GM21825 (cell line): ENCODE data around the gene SND1.

Source experiments
- ATAC-seq: cut with Tn5 transposase; IDR thresholded peaks from one replicate; pipeline ENCODE4 v1.9.1; 2021; ENCODE audit warnings: mild to moderate bottlenecking, moderate library complexity; ENCODE audit not compliant: unreplicated experiment

Gene SND1

DNA sequence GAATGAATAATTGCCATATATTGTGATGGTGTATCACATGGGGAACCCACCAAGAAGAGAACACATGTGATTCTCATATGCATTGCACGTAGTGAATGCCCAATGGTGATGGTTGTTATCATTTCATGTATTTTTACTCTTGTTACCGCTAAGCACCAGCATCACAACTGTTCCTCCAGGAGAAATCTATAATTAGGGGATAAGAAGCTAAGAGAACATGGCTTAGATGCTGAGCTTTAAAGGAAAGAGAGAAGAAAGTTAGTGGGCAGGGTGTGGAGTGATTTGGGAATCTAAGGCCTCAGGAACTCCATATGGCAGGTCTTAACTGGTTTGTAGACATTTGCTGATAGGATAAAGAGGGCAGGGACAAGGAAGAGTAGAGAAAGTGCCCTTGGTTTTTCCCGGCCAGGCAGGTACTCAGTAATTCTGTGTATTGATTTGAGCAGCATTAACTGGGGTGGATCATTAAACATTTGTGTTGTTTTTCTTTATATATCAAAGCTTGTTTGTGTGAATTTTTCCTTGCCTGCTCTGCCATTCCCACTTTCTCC, 233.3 kb downstream of the SND1 start:
- no peak for ATAC-seq

- no peak for ATAC-seq
Measured at GRCh38 chr7:127885843-127886242, 233.8 kb downstream of the SND1 start.

DNA sequence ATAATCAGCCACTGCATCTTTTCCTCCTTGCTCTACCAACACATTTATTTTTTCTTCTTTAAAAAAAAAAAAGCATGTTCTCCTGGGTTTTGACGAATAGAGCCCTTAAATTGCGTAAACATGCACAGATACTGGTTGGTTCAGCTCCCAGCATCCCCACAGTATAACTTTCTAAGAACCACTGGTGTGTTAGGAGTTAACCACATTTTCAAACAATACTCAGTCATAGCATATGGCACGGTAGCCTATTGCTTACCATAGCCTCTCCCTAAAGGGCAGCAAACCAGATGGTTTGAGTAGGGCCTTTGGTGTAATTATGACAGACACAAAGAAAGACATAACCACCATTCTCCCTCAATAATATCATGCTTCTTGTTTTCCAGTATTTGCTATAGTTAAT, 234.3 kb downstream of the SND1 start:
- ATAC-seq, result no peak

DNA sequence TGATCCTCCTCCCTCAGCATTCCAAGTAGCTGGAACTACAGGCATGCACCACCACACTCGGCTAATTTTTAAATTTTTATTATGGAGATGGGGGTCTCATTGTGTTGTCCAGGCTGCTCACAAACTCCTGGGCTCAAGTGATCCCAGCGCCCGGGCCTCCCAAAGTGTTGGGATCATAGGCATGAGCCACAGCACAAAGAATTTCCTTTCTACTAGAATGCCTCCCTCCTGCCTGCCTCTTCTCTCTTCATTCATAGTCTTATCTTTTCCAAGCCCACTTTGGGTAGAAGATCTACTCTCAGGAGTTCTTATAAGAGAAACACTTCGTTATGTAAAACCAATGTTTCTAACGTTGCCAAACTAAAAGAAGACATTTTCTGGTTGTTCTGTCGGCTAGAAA, 235.1 kb downstream of the SND1 start:
- no peak for ATAC-seq

DNA sequence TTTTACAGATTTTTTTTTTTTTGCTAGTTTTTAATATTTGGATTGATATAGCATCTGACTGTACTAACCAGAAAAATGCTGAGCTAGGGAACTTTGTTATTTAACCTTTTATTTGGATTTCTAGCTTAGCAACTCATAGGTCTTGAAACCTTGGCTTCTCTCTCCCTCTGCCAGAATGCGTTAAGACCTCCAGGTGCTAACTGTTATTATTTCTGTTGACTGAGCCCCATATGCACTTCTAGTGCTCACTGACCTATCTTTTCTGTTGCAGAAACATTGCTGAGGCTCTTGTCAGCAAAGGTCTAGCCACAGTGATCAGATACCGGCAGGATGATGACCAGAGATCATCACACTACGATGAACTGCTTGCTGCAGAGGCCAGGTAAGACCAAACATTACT, 235.6 kb downstream of the SND1 start:
- ATAC-seq, result no peak

- no peak for ATAC-seq
Measured at GRCh38 chr7:127888411-127888810, 236.4 kb downstream of the SND1 start.

GRCh38 chr7:127888825-127889224, 236.8 kb downstream of the SND1 start:
- no peak for ATAC-seq

- no peak for ATAC-seq
Measured at GRCh38 chr7:127889677-127890076, 237.7 kb downstream of the SND1 start.

DNA sequence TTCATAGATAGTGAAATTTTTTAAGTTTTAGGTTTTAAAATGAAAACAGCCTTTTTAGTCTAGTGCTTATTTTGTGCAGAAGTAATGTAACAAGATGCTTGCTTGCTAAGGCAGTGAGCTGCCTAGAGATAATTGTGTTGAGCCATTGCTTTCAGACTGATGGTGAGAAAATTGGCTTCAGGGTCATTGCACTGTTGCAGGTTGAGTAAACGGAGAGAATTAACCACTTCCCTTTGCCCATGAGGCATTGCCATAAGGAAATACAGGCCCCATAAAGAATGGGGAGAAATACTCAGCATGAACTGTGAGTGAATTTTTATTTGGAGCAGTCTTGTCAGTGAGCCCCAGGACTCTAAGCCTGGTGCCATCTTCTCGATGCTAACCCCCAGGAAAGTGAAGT, 238.7 kb downstream of the SND1 start:
- ATAC-seq, result no peak

- ATAC-seq, result no peak
Measured at GRCh38 chr7:127891144-127891543, 239.2 kb downstream of the SND1 start.

DNA sequence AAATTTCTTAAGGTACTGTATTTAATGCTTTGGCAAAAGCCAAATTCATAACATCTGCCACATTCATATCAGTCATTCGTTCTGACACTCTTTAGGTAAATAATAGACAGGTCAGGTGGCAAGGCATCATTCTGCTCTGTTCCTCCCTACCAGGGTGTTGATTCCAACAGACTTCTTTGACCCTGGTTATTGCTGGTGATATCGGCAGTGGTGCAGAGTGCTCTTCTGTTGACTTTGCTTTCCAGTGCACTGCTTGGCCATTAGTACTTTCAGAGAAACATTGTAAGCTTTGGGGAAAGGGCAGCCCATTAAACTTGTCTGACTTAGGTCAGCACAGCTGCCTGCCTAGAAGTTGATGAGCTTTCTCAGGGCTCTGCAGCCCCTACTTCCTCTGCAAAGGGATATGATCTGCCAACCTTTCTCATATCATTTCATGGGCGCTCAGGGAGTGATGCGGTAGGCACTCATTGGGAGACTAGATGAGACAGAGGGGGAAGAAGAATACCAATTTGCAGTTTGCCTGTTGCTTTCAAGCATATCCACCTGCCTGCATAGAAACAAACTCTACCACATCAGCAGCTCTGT, 240.0 kb downstream of the SND1 start:
- no peak for ATAC-seq

DNA sequence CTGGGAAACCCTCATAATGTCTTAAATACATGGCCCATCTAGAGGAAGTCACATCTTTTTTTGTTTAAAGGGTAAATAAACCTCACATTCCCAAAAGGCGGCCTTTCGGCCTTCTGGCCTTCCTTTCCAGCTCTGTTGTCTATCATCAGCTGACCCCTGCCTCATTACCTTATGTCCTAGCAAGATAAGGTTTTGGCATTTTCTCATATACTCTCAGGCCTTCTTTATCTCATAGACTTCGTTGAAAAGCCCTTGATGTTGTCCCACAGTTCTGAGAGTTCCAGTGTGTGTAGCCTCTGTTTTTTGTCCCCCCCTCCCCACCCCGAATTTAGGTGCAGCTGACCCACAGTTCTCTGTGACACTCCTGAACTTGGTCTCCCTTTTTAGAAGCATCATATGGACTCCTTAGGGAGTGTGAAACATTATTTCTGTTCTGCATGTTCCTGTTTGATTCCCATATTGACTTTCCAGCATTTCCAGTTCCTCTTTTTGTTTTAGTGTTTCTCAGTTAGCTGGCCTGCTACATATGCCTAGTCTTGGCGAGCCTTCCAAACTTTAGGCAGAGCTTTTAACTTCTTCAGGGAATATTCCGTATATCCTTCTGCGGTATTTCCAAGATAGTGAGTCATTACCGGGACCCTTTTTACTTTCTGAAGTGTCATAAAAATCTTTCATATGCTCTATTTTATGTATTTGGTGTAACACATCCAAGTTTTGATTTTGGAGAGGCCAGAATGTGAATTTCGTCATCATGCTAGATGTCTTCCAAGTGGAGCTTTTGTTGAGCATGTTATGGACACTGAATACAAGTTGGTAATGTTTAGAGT, 240.7 kb downstream of the SND1 start:
- no peak for ATAC-seq

- ATAC-seq, result no peak
Measured at GRCh38 chr7:127893547-127893946, 241.6 kb downstream of the SND1 start.

- ATAC-seq, result no peak
Measured at GRCh38 chr7:127894588-127894987, 242.6 kb downstream of the SND1 start.

GRCh38 chr7:127895360-127895759, 243.4 kb downstream of the SND1 start:
- no peak for ATAC-seq

GRCh38 chr7:127895814-127896280, 243.9 kb downstream of the SND1 start:
- ATAC-seq, result no peak

DNA sequence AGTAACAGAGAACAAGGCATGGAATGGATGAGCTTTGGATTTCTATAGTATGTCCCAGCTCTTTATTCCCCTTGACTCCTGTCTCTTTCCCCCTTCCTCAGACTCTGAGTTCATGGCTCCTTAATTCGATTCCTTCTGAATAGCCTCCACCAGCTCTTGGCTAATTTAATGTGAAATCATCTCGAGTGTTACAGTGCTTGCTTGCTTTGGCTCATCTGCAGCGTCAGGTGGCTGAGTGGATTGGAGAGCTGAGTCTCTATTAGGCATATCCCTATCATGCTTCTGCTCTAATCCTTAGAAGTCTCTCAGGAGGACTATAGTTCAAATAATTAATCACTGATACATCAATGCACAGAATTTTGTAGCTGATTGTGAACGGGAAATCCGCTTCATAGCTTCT, 244.7 kb downstream of the SND1 start:
- no peak for ATAC-seq

DNA sequence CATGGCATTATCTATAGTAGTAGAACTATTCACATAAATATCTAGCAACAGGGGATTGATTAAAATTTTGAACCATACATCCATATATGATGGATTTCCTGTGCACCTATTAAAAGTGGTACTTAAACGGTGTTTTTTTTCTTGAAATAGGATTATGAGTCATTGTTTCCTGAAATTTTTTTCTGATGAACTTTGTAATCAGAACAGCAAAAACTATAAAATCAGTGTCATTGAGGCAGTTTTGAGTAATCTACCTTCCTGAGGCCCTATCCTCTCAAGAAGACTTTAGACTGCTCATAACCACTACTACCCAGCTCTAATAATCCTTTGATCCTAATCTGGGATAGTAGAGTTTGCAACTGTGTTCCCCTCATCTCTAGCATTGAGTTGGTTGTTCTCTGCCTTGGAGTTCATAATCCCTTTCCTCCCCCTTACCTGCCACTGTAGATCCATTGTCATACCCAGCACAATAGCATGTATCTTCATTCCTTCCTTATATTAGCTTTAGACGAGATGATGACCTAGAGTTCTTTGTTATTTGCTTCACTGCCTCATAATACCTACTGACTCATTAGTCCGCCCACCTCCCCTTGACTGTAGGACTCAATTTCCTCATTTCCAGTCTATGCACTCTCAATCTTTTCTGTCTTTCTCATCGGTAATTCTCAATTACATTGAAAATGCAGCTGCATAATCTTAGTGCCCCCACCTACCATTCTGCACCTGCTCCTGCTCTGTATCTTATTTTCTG, 245.9 kb downstream of the SND1 start:
- ATAC-seq, result no peak

GRCh38 chr7:127899411-127899810, 247.4 kb downstream of the SND1 start:
- no peak for ATAC-seq

GRCh38 chr7:127900141-127900540, 248.1 kb downstream of the SND1 start:
- no peak for ATAC-seq
